GM23338 (cell line): ENCODE results near the gene FNIP2. TPM values are rescaled to one million over a fixed set of nuclear protein-coding genes. Genes with fewer than 3 reads are reported as not detected.

Source experiments
- ATAC-seq: fragments of 200-7000 bp; cut with Tn5 transposase; 3 replicates; pipeline ENCODE4 v1.9.1; 2020
- DNase-seq: peaks from one replicate; pipeline ENCODE4 v3.0.0-alpha.2; 2015; ENCODE audit warnings: low spot score
- H2AFZ ChIP-seq: fragments of 200-600 bp; sonication (generic); 2 replicates; pipeline ENCODE4 v1.8.0; 2016; ENCODE audit warnings: antibody characterized with exemption, mild to moderate bottlenecking, moderate library complexity
- H3F3A ChIP-seq: fragments of 200-600 bp; sonication (generic); replicated peaks from 2 replicates; pipeline ENCODE4 v1.8.0; 2017; ENCODE audit warnings: antibody characterized with exemption, mixed run types, low read depth
- H3K27ac ChIP-seq: fragments of 200-600 bp; sonication (generic); 2 replicates; pipeline ENCODE4 v1.6.1; 2016; ENCODE audit warnings: low read depth
- H3K27me3 ChIP-seq: fragments of 200-600 bp; sonication (generic); 2 replicates; pipeline ENCODE4 v1.8.0; 2016; ENCODE audit warnings: mild to moderate bottlenecking, mixed run types, moderate library complexity; ENCODE audit not compliant: insufficient read depth
- H3K36me3 ChIP-seq: fragments of 200-600 bp; sonication (generic); 2 replicates; pipeline ENCODE4 v1.8.0; 2016; ENCODE audit warnings: mild to moderate bottlenecking; ENCODE audit not compliant: insufficient read depth
- H3K4me1 ChIP-seq: fragments of 200-600 bp; sonication (generic); 2 replicates; pipeline ENCODE4 v1.8.0; 2016; ENCODE audit warnings: mild to moderate bottlenecking, moderate library complexity; ENCODE audit not compliant: insufficient read depth
- H3K4me2 ChIP-seq: fragments of 200-600 bp; sonication (generic); 2 replicates; pipeline ENCODE4 v1.7.1; 2017; ENCODE audit warnings: mixed run types
- H3K4me3 ChIP-seq: fragments of 200-600 bp; sonication (generic); 2 replicates; pipeline ENCODE4 v1.6.1; 2016; ENCODE audit warnings: mixed run types
- H3K79me2 ChIP-seq: fragments of 200-600 bp; sonication (generic); replicated peaks from 2 replicates; pipeline ENCODE4 v1.8.0; 2017; ENCODE audit warnings: mild to moderate bottlenecking; ENCODE audit not compliant: insufficient read depth
- H3K9me2 ChIP-seq: fragments of 200-600 bp; sonication (generic); 2 replicates; pipeline ENCODE4 v1.8.0; 2017; ENCODE audit not compliant: insufficient read depth
- H4K20me1 ChIP-seq: fragments of 200-600 bp; sonication (generic); replicated peaks from 2 replicates; pipeline ENCODE4 v1.8.0; 2017; ENCODE audit warnings: mild to moderate bottlenecking; ENCODE audit not compliant: insufficient read depth
- H3K27ac Mint-ChIP-seq: 2 replicates; pipeline ENCODE4 v1.8.0; 2020; ENCODE audit warnings: inconsistent platforms, mild to moderate bottlenecking, moderate library complexity, mixed read lengths
- H3K27me3 Mint-ChIP-seq: 3 replicates; pipeline ENCODE4 v1.8.0; 2022; ENCODE audit warnings: low read depth, mild to moderate bottlenecking, moderate library complexity, mixed read lengths, inconsistent platforms; ENCODE audit not compliant: insufficient read depth, poor library complexity
- H3K36me3 Mint-ChIP-seq: 3 replicates; pipeline ENCODE4 v1.8.0; 2021; ENCODE audit warnings: low read depth, mild to moderate bottlenecking, inconsistent platforms, moderate library complexity, mixed read lengths
- H3K4me1 Mint-ChIP-seq: 3 replicates; pipeline ENCODE4 v1.8.0; 2020; ENCODE audit warnings: mild to moderate bottlenecking, inconsistent platforms, mixed read lengths
- H3K4me3 Mint-ChIP-seq: 3 replicates; pipeline ENCODE4 v1.8.0; 2021; ENCODE audit warnings: moderate library complexity, mild to moderate bottlenecking, inconsistent platforms, mixed read lengths
- H3K9me3 Mint-ChIP-seq: 3 replicates; pipeline ENCODE4 v1.8.0; 2020; ENCODE audit warnings: moderate library complexity, mild to moderate bottlenecking, inconsistent platforms, mixed read lengths
- EZH2 ChIP-seq: fragments of 200-600 bp; sonication (generic); IDR thresholded peaks from one replicate; pipeline ENCODE4 v1.8.0; 2017; ENCODE audit warnings: antibody characterized with exemption, mild to moderate bottlenecking, low read depth; ENCODE audit not compliant: unreplicated experiment
- EZH2phosphoT487 ChIP-seq: fragments of 200-600 bp; sonication (generic); IDR thresholded peaks from one replicate; pipeline ENCODE4 v1.8.1; 2018; ENCODE audit warnings: antibody characterized with exemption; ENCODE audit not compliant: unreplicated experiment
- JUNB ChIP-seq: IDR thresholded peaks from one replicate; pipeline ENCODE4 v1.6.1; 2016; ENCODE audit warnings: antibody characterized with exemption; ENCODE audit not compliant: unreplicated experiment
- NANOG ChIP-seq: IDR thresholded peaks from 2 replicates; pipeline ENCODE4 v1.6.1; 2016; ENCODE audit warnings: antibody characterized with exemption, borderline replicate concordance
- POLR2AphosphoS5 ChIP-seq: IDR thresholded peaks from 2 replicates; pipeline ENCODE4 v1.6.1; 2016; ENCODE audit warnings: antibody characterized with exemption, low read depth
- STAT1 ChIP-seq: IDR thresholded peaks from one replicate; pipeline ENCODE4 v1.6.1; 2016; ENCODE audit warnings: antibody characterized with exemption; ENCODE audit not compliant: unreplicated experiment
- ZNF114 ChIP-seq: fragments of 250-450 bp; sonication (Bioruptor Pico); IDR thresholded peaks from 2 replicates; pipeline ENCODE4 v1.5.0; 2020; ENCODE audit warnings: mild to moderate bottlenecking, moderate library complexity
- ZNF331 ChIP-seq: fragments of 250-450 bp; sonication (Bioruptor Pico); IDR thresholded peaks from 2 replicates; pipeline ENCODE4 v1.5.0; 2020; ENCODE audit warnings: low read depth, mild to moderate bottlenecking, moderate library complexity
- polyA plus RNA-seq: library from polyadenylated mRNA; unstranded; fragments of >200 nt; fragmentation: Nextera tagmentation; extraction: Ambion mirVana; gene quantifications from 2 replicates; pipeline ENCODE4 v1.2.1, GENCODE V29; 2016
- total RNA-seq: library from RNA; depleted of rRNA; stranded (reverse); fragments of >200 nt; shearing (Covaris generic); gene quantifications from 2 replicates; pipeline ENCODE4 v1.2.3, GENCODE V29; 2014
- TF ChIP-seq, protein P1 (sequence below): IDR thresholded peaks from one replicate; pipeline ENCODE4 v1.6.1; 2018; ENCODE audit warnings: antibody characterized with exemption; ENCODE audit not compliant: unreplicated experiment
- TF ChIP-seq, protein P2 (sequence below): IDR thresholded peaks from 2 replicates; pipeline ENCODE4 v1.6.1; 2016; ENCODE audit warnings: antibody characterized with exemption
- TF ChIP-seq, protein P3 (sequence below), 2 experiments: fragments of 200-600 bp in 1 of 2; sonication (generic) in 1 of 2; conservative IDR thresholded peaks; 2 replicates each; pipeline versions ENCODE4 v1.5.1 to v1.6.1; 2016 to 2017; ENCODE audit warnings: antibody characterized with exemption in 2 of 2, low read depth in 2 of 2, mild to moderate bottlenecking in 2 of 2, moderate library complexity in 1 of 2
- TF ChIP-seq, protein P4 (sequence below): fragments of 250-450 bp; sonication (Bioruptor Pico); IDR thresholded peaks from 2 replicates; pipeline ENCODE4 v1.5.0; 2020; ENCODE audit warnings: mild to moderate bottlenecking, moderate library complexity

The FNIP2 gene
- total and polyA plus RNA-seq, 2 experiments from 2014 or later, result 2.7 to 17.2 TPM

DNA sequence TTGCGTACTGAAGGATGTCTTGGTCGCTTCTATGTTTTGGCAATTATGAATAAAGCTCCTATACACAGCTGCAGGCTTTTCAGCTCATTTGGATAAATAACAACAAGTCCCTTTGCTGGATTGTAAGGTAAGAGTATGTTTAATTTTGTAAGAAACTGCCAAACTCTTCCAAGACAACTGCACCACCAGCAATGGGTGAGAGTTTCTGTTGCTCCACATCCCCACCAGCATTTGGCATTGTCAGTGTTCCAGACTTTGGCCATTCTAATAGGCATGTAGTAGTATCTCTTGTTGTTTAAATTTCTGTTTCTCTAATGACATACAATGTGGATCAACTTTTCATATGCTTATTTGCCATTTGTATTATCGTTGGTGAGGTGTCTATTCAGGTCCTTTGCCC, 44.3 kb downstream of the FNIP2 start (continued):
- TF ChIP-seq, protein P1, sequence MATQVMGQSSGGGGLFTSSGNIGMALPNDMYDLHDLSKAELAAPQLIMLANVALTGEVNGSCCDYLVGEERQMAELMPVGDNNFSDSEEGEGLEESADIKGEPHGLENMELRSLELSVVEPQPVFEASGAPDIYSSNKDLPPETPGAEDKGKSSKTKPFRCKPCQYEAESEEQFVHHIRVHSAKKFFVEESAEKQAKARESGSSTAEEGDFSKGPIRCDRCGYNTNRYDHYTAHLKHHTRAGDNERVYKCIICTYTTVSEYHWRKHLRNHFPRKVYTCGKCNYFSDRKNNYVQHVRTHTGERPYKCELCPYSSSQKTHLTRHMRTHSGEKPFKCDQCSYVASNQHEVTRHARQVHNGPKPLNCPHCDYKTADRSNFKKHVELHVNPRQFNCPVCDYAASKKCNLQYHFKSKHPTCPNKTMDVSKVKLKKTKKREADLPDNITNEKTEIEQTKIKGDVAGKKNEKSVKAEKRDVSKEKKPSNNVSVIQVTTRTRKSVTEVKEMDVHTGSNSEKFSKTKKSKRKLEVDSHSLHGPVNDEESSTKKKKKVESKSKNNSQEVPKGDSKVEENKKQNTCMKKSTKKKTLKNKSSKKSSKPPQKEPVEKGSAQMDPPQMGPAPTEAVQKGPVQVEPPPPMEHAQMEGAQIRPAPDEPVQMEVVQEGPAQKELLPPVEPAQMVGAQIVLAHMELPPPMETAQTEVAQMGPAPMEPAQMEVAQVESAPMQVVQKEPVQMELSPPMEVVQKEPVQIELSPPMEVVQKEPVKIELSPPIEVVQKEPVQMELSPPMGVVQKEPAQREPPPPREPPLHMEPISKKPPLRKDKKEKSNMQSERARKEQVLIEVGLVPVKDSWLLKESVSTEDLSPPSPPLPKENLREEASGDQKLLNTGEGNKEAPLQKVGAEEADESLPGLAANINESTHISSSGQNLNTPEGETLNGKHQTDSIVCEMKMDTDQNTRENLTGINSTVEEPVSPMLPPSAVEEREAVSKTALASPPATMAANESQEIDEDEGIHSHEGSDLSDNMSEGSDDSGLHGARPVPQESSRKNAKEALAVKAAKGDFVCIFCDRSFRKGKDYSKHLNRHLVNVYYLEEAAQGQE, result no peak
- TF ChIP-seq, protein P2, sequence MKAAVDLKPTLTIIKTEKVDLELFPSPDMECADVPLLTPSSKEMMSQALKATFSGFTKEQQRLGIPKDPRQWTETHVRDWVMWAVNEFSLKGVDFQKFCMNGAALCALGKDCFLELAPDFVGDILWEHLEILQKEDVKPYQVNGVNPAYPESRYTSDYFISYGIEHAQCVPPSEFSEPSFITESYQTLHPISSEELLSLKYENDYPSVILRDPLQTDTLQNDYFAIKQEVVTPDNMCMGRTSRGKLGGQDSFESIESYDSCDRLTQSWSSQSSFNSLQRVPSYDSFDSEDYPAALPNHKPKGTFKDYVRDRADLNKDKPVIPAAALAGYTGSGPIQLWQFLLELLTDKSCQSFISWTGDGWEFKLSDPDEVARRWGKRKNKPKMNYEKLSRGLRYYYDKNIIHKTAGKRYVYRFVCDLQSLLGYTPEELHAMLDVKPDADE, result no peak
- TF ChIP-seq POLR2AphosphoS5, result no peak

DNA sequence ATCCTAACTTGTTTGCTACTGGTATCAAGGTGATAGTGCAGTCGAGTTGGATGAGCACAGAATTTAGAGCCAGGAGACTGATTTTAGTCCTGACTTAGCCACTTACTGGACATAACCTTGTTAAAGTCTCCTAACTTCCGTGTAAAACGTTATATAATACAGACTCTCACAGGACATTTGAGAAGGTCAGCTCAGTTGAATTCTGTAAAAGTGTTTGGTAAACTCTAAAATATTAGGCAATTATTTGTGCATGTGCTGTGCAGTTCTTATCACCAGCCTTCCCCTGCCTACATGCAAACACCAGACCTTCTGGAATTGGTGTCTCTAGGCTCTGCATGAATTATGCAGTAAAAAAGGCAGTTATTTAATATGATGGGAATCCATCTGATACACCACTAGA, 45.4 kb downstream of the FNIP2 start:
- H3K36me3 Mint-ChIP-seq, result no peaks in the 10 kb centered on the region
- TF ChIP-seq, protein P3, sequence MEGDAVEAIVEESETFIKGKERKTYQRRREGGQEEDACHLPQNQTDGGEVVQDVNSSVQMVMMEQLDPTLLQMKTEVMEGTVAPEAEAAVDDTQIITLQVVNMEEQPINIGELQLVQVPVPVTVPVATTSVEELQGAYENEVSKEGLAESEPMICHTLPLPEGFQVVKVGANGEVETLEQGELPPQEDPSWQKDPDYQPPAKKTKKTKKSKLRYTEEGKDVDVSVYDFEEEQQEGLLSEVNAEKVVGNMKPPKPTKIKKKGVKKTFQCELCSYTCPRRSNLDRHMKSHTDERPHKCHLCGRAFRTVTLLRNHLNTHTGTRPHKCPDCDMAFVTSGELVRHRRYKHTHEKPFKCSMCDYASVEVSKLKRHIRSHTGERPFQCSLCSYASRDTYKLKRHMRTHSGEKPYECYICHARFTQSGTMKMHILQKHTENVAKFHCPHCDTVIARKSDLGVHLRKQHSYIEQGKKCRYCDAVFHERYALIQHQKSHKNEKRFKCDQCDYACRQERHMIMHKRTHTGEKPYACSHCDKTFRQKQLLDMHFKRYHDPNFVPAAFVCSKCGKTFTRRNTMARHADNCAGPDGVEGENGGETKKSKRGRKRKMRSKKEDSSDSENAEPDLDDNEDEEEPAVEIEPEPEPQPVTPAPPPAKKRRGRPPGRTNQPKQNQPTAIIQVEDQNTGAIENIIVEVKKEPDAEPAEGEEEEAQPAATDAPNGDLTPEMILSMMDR (conservative IDR thresholded peaks at IDR 0.05; ENCODE audit: low read depth in 2 of 2), result no peak
- TF ChIP-seq, protein P4, sequence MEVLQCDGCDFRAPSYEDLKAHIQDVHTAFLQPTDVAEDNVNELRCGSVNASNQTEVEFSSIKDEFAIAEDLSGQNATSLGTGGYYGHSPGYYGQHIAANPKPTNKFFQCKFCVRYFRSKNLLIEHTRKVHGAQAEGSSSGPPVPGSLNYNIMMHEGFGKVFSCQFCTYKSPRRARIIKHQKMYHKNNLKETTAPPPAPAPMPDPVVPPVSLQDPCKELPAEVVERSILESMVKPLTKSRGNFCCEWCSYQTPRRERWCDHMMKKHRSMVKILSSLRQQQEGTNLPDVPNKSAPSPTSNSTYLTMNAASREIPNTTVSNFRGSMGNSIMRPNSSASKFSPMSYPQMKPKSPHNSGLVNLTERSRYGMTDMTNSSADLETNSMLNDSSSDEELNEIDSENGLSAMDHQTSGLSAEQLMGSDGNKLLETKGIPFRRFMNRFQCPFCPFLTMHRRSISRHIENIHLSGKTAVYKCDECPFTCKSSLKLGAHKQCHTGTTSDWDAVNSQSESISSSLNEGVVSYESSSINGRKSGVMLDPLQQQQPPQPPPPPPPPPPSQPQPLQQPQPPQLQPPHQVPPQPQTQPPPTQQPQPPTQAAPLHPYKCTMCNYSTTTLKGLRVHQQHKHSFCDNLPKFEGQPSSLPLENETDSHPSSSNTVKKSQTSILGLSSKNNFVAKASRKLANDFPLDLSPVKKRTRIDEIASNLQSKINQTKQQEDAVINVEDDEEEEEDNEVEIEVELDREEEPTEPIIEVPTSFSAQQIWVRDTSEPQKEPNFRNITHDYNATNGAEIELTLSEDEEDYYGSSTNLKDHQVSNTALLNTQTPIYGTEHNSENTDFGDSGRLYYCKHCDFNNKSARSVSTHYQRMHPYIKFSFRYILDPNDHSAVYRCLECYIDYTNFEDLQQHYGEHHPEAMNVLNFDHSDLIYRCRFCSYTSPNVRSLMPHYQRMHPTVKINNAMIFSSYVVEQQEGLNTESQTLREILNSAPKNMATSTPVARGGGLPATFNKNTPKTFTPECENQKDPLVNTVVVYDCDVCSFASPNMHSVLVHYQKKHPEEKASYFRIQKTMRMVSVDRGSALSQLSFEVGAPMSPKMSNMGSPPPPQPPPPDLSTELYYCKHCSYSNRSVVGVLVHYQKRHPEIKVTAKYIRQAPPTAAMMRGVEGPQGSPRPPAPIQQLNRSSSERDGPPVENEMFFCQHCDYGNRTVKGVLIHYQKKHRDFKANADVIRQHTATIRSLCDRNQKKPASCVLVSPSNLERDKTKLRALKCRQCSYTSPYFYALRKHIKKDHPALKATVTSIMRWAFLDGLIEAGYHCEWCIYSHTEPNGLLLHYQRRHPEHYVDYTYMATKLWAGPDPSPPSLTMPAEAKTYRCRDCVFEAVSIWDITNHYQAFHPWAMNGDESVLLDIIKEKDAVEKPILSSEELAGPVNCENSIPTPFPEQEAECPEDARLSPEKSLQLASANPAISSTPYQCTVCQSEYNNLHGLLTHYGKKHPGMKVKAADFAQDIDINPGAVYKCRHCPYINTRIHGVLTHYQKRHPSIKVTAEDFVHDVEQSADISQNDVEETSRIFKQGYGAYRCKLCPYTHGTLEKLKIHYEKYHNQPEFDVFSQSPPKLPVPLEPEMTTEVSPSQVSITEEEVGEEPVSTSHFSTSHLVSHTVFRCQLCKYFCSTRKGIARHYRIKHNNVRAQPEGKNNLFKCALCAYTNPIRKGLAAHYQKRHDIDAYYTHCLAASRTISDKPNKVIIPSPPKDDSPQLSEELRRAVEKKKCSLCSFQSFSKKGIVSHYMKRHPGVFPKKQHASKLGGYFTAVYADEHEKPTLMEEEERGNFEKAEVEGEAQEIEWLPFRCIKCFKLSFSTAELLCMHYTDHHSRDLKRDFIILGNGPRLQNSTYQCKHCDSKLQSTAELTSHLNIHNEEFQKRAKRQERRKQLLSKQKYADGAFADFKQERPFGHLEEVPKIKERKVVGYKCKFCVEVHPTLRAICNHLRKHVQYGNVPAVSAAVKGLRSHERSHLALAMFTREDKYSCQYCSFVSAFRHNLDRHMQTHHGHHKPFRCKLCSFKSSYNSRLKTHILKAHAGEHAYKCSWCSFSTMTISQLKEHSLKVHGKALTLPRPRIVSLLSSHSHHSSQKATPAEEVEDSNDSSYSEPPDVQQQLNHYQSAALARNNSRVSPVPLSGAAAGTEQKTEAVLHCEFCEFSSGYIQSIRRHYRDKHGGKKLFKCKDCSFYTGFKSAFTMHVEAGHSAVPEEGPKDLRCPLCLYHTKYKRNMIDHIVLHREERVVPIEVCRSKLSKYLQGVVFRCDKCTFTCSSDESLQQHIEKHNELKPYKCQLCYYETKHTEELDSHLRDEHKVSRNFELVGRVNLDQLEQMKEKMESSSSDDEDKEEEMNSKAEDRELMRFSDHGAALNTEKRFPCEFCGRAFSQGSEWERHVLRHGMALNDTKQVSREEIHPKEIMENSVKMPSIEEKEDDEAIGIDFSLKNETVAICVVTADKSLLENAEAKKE (CRISPR knock-in tag), result no peak
- TF ChIP-seq NANOG (no peak), STAT1 (no peak), JUNB (no peak), POLR2AphosphoS5 (no peak), ZNF114 (CRISPR knock-in tag) (no peak), ZNF331 (CRISPR knock-in tag) (no peak), EZH2 (no peak), EZH2phosphoT487 (no peak)
- TF ChIP-seq, protein P2, result no peak

More for the DNA sequence above, 45.4 kb downstream of the FNIP2 start:
- peaks cover 11% of the 10 kb centered on the region for H3K79me2 ChIP-seq
- Mint-ChIP-seq H3K4me1 (peaks cover 15% of the 10 kb centered on the region), H3K4me3 (no peak overlapping the region), H3K27me3 (peaks cover 1% of the 10 kb centered on the region), H3K27ac (no peak overlapping the region), H3K9me3 (no peaks in the 10 kb centered on the region)
- peaks cover 14% of the 10 kb centered on the region for H3K4me1 ChIP-seq
- H3K27ac ChIP-seq, result no peak overlapping the region
- no peaks in the 10 kb centered on the region for H3K27me3 ChIP-seq
- no peak overlapping the region for H3K4me2 ChIP-seq
- no peak for DNase-seq
- H4K20me1 ChIP-seq, result no peaks in the 10 kb centered on the region
- no peaks in the 10 kb centered on the region for H3K9me2 ChIP-seq
- H3F3A ChIP-seq, result no peaks in the 10 kb centered on the region
- H3K4me3 ChIP-seq, result no peak overlapping the region
- ATAC-seq, result no peak
- H2AFZ ChIP-seq, result no peak overlapping the region
- H3K36me3 ChIP-seq, result no peaks in the 10 kb centered on the region
